Activated CD4-positive, alpha-beta T cell treated with anti-CD3 and anti-CD28 coated beads for 1 hour (primary cell): ENCODE results near the gene ABHD16A.
A peak's percentile ranks its signal among the peaks of the same experiment; 100 is the strongest.

Experiments
- DNase-seq: peaks from one replicate; pipeline ENCODE4 v3.0.0-alpha.2; 2020

The ABHD16A gene

GRCh38 chr6:31702819-31703716 lies at the start of gene ABHD16A:
Gene ABHD16A, minus strand, starts transcription at chr6:31703324. Its CDS starts 43 bp downstream, at chr6:31703281.
- peak; percentile 94 for DNase-seq

GRCh38 chr6:31752739-31753319 lies 49.7 kb upstream of the ABHD16A start:
- no peak for DNase-seq

GRCh38 chr6:31750411-31751022 lies 47.4 kb upstream of the ABHD16A start:
- no peak for DNase-seq

GRCh38 chr6:31749301-31750036 lies 46.3 kb upstream of the ABHD16A start:
- DNase-seq: no peak

GRCh38 chr6:31744422-31744821 lies 41.3 kb upstream of the ABHD16A start:
- no peak for DNase-seq

GRCh38 chr6:31742894-31743293 lies 39.8 kb upstream of the ABHD16A start:
- no peak for DNase-seq

- no peak for DNase-seq
These were observed 38.7 kb upstream of the ABHD16A start for GRCh38 chr6:31741815-31742214.

GRCh38 chr6:31740397-31741223 lies 37.5 kb upstream of the ABHD16A start:
- no peak for DNase-seq

- peak; percentile 91 for DNase-seq
These were observed 36.7 kb upstream of the ABHD16A start, which contains the start of gene MSH5 for GRCh38 chr6:31739639-31740396. Gene MSH5, plus strand, starts transcription at chr6:31740005. Its CDS starts 462 bp downstream, at chr6:31740467.

GRCh38 chr6:31737991-31738979 lies 35.2 kb upstream of the ABHD16A start:
- DNase-seq: peak; percentile 45

GRCh38 chr6:31737315-31737990 lies 34.3 kb upstream of the ABHD16A start:
- no peak for DNase-seq

GRCh38 chr6:31736768-31737314 lies 33.7 kb upstream of the ABHD16A start:
- DNase-seq: no peak

GRCh38 chr6:31736021-31736767 lies 33.1 kb upstream of the ABHD16A start, which contains the start of gene CLIC1:
Gene CLIC1, minus strand, starts transcription at chr6:31736530. Its CDS starts 230 bp downstream, at chr6:31736300.
- DNase-seq: peak; percentile 64

GRCh38 chr6:31734821-31735406 lies 31.8 kb upstream of the ABHD16A start:
- DNase-seq: peak; percentile 33

- DNase-seq: no peak
These were observed 31.2 kb upstream of the ABHD16A start for GRCh38 chr6:31734247-31734820.

- DNase-seq: no peak
These were observed 30.6 kb upstream of the ABHD16A start for GRCh38 chr6:31733734-31734133.

GRCh38 chr6:31732029-31732428 lies 28.9 kb upstream of the ABHD16A start:
- DNase-seq: no peak
